HepG2 (cell line): ENCODE results near the gene DDRGK1. TPM values are rescaled to one million over a fixed set of nuclear protein-coding genes. Genes with fewer than 3 reads are reported as not detected.

Experiments used
- ARID2 ChIP-seq: sonication (generic); formaldehyde crosslinking; IDR thresholded peaks from 2 replicates; pipeline ENCODE4 v1.8.1; 2022; ENCODE audit warnings: mild to moderate bottlenecking, missing genetic modification reagents, borderline replicate concordance
- ARID5B ChIP-seq: IDR thresholded peaks from 2 replicates; pipeline ENCODE4 v1.4.0; 2020; ENCODE audit warnings: mild to moderate bottlenecking, missing genetic modification reagents
- ELF1 ChIP-seq: sonication (generic); formaldehyde crosslinking; IDR thresholded peaks from 2 replicates; pipeline ENCODE4 v1.4.0; 2020; ENCODE audit warnings: missing genetic modification reagents
- FOSL1 ChIP-seq: sonication (generic); formaldehyde crosslinking; IDR thresholded peaks from 2 replicates; pipeline ENCODE4 v1.9.0; 2021; ENCODE audit warnings: missing genetic modification reagents, borderline replicate concordance
- HDAC2 ChIP-seq: sonication (generic); formaldehyde crosslinking; IDR thresholded peaks from 2 replicates; pipeline ENCODE4 v1.4.0; 2020; ENCODE audit warnings: missing genetic modification reagents
- MAF1 ChIP-seq: sonication (generic); formaldehyde crosslinking; IDR thresholded peaks from 2 replicates; pipeline ENCODE4 v1.5.0; 2020; ENCODE audit warnings: missing genetic modification reagents, borderline replicate concordance
- RAD51 ChIP-seq: fragments of 450-650 bp; IDR thresholded peaks from 2 replicates; pipeline ENCODE4 v1.6.1; 2016; ENCODE audit warnings: borderline replicate concordance
- SP2 ChIP-seq: sonication (generic); formaldehyde crosslinking; IDR thresholded peaks from 2 replicates; pipeline ENCODE4 v1.5.1; 2020; ENCODE audit warnings: mild to moderate bottlenecking, missing genetic modification reagents
- TBP ChIP-seq: sonication (generic); formaldehyde crosslinking; IDR thresholded peaks from 2 replicates; pipeline ENCODE4 v1.5.0; 2020; ENCODE audit warnings: missing genetic modification reagents
- TBX2 ChIP-seq: sonication (generic); formaldehyde crosslinking; IDR thresholded peaks from 2 replicates; pipeline ENCODE4 v1.5.0; 2020; ENCODE audit warnings: missing genetic modification reagents, mild to moderate bottlenecking, borderline replicate concordance
- TRAFD1 ChIP-seq: sonication (generic); formaldehyde crosslinking; IDR thresholded peaks from 2 replicates; pipeline ENCODE4 v1.5.1; 2020; ENCODE audit warnings: missing genetic modification reagents, mild to moderate bottlenecking, borderline replicate concordance
- TSC22D2 ChIP-seq: sonication (generic); formaldehyde crosslinking; IDR thresholded peaks from 2 replicates; pipeline ENCODE4 v1.5.1; 2020; ENCODE audit warnings: missing genetic modification reagents, mild to moderate bottlenecking, borderline replicate concordance
- ZBTB49 ChIP-seq: sonication (generic); formaldehyde crosslinking; IDR thresholded peaks from 2 replicates; pipeline ENCODE4 v1.4.0; 2020; ENCODE audit warnings: missing genetic modification reagents, borderline replicate concordance
- ZFP62 ChIP-seq: sonication (generic); formaldehyde crosslinking; IDR thresholded peaks from 2 replicates; pipeline ENCODE4 v1.4.0; 2020; ENCODE audit warnings: missing genetic modification reagents
- ZNF20 ChIP-seq: sonication (generic); formaldehyde crosslinking; IDR thresholded peaks from 2 replicates; pipeline ENCODE4 v1.4.0; 2020; ENCODE audit warnings: mild to moderate bottlenecking, moderate library complexity, missing genetic modification reagents
- ZNF232 ChIP-seq: sonication (generic); formaldehyde crosslinking; IDR thresholded peaks from 2 replicates; pipeline ENCODE4 v1.4.0; 2020; ENCODE audit warnings: missing genetic modification reagents, borderline replicate concordance
- ZNF33B ChIP-seq: sonication (generic); formaldehyde crosslinking; IDR thresholded peaks from 2 replicates; pipeline ENCODE4 v1.5.1; 2020; ENCODE audit warnings: mild to moderate bottlenecking, missing genetic modification reagents
- ZNF547 ChIP-seq: sonication (generic); formaldehyde crosslinking; IDR thresholded peaks from 2 replicates; pipeline ENCODE4 v1.5.1; 2020; ENCODE audit warnings: mild to moderate bottlenecking, missing genetic modification reagents
- ZNF674 ChIP-seq: sonication (generic); formaldehyde crosslinking; IDR thresholded peaks from 2 replicates; pipeline ENCODE4 v1.5.0; 2020; ENCODE audit warnings: low read depth, mild to moderate bottlenecking, missing genetic modification reagents
- ZNF691 ChIP-seq: sonication (generic); formaldehyde crosslinking; IDR thresholded peaks from 2 replicates; pipeline ENCODE4 v1.4.0; 2020; ENCODE audit warnings: missing genetic modification reagents, low read depth, mild to moderate bottlenecking, borderline replicate concordance
- ZNF737 ChIP-seq: sonication (generic); formaldehyde crosslinking; IDR thresholded peaks from 2 replicates; pipeline ENCODE4 v1.5.0; 2020; ENCODE audit warnings: missing genetic modification reagents, mild to moderate bottlenecking, borderline replicate concordance
- ZNF777 ChIP-seq: sonication (generic); formaldehyde crosslinking; IDR thresholded peaks from 2 replicates; pipeline ENCODE4 v1.4.0; 2020; ENCODE audit warnings: missing genetic modification reagents
- ZNF782 ChIP-seq: sonication (generic); formaldehyde crosslinking; IDR thresholded peaks from 2 replicates; pipeline ENCODE4 v1.4.0; 2020; ENCODE audit warnings: missing genetic modification reagents, mild to moderate bottlenecking, borderline replicate concordance
- polyA plus RNA-seq, 8 experiments: library from polyadenylated mRNA; depleted of rRNA in 3 of 8; stranded (reverse) in 7 of 8; unstranded in 1 of 8; fragments of >200 nt; fragmentation: Illumina TruSeq in 4 of 8; extraction: Trizol in 4 of 8; gene quantifications; 2 replicates each; pipeline versions ENCODE4 v1.2.1 to v1.2.3, GENCODE V29; 2011 to 2016; ENCODE audit warnings: low read depth in 4 of 8, missing spikeins in 1 of 8, mixed read lengths in 1 of 8; ENCODE audit not compliant: insufficient read depth in 1 of 8
- total RNA-seq, 5 experiments: library from RNA; depleted of rRNA; stranded (reverse); fragments of >200 nt; fragmentation: Illumina TruSeq; extraction: Trizol; gene quantifications; 2 replicates each; pipeline ENCODE4 v1.2.3, GENCODE V29; 2016; ENCODE audit warnings: low read depth in 1 of 5

DDRGK1 gene
- total and polyA plus RNA-seq, 2 of the 13 experiments (the other 11 are each of a cell fraction or from before 2014, with no cell fraction given): 96.7 to 149 TPM

- TF ChIP-seq ZBTB49 (CRISPR knock-in tag) (no peak), ZNF737 (CRISPR knock-in tag) (0 out of 2 replicates have a peak, but pooled peaks have one; percentile 63), MAF1 (CRISPR knock-in tag) (peak; percentile 16; the same call in 1 of the 2 replicates), ZNF691 (CRISPR knock-in tag) (no peak), TRAFD1 (no peak), ZNF782 (CRISPR knock-in tag) (no peak), SP2 (no peak), ZNF777 (no peak), TBP (CRISPR knock-in tag) (no peak), FOSL1 (CRISPR knock-in tag) (no peak), HDAC2 (CRISPR knock-in tag) (no peak), RAD51 (no peak), ZNF674 (no peak), TSC22D2 (no peak), ARID2 (CRISPR knock-in tag) (peak; percentile 70; the same call in 1 of the 2 replicates), ZNF20 (CRISPR knock-in tag) (no peak), ZNF232 (CRISPR knock-in tag) (0 out of 2 replicates have a peak, but pooled peaks have one; percentile 28), ZNF547 (no peak), TBX2 (no peak), ZFP62 (CRISPR knock-in tag) (no peak), ELF1 (CRISPR knock-in tag) (no peak), ARID5B (CRISPR knock-in tag) (no peak), ZNF33B (CRISPR knock-in tag) (no peak)
Observed at GRCh38 chr20:3238616-3239025, 34.1 kb upstream of the DDRGK1 start (continued).
